NOMO-1 (cell line): ENCODE results near the gene DENND5A.
"Not testable (repeated sequence)": the region's sequence is repeated elsewhere in the genome, so short reads cannot be mapped to it uniquely, and the experiment has no call there.

Experiments
- DNase-seq, 2 experiments: peaks; one replicate each; lab custom pipeline; 2025; ENCODE audit not compliant: unreplicated experiment in 2 of 2; lab: John Stamatoyannopoulos, UW

Gene DENND5A

DNA sequence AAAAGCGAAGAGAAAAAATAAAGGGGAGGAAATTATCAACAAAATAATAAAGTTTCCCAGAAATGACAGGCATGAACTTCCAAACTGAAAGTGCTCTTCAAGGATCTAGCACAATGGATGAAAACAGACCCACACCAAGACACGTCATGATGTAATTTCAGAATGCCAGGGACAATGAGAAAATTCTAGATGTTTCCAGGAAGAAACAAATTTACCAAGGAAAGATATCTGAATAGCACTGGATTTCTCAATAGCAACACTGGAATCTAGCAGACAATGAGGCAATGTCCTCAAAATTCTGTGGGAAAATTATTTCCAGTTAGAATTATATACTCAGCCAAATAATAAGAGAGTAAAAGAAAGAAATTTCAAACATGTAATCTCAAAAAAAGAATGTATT lies 46.0 kb downstream of the DENND5A start:
- DNase-seq, result no peak

DNA sequence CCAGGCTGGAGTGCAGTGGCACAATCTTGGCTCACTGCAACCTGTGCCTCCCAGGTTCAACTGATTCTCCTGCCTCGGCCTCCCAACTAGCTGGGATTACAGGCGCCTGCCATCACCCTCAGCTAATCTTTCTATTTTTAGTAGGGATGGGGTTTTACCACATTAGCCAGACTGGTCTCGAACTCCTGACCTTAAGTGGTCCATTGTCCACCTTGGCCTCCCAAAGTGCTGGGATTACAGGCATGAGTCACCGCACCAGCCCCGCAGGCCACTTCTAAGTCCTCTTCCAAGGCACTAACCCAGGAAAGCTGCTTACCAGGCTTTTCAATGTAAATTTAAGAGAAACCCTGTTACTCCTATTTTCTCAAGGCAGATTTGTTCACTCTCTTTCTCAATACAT lies 50.4 kb downstream of the DENND5A start:
- no peak for DNase-seq

DNA sequence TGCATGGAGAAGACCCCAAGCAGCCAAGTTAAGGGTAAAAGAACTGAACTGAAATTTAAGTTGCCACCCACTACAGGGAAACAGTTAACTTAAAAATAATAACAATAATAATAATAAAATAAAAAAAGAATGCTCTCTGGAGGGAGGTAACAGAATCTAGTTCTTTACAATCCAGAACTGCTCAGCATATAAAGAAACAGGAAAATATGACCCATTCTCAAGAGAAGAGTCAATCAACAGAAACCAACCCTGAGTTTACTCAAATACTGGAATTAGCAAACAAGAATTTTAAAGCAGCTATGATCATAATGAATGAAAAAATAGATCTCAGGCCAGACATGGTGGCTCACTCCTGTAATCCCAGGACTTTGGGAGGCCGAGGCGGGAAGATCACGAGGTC lies 53.8 kb downstream of the DENND5A start:
- DNase-seq, result no peak

DNA sequence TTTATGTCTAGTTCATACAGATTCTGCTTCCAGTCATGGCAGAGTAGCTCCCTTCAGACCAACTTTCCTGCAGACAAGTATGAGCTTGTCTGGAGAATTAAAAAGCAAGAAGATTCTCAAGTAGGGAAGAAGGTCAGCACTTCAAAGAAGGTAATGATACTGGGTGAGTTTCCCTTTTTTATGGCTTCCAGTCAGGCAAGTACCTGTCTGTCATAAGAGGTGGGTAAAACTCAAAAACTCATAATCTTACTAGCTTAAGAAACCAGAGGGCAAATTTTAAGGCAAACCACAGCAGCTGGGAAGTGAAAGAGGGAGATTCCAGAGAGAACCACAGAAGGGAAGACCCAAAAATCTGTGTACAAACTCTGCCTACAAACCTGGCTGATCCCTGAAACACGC lies 54.2 kb downstream of the DENND5A start:
- no peak for DNase-seq

DNA sequence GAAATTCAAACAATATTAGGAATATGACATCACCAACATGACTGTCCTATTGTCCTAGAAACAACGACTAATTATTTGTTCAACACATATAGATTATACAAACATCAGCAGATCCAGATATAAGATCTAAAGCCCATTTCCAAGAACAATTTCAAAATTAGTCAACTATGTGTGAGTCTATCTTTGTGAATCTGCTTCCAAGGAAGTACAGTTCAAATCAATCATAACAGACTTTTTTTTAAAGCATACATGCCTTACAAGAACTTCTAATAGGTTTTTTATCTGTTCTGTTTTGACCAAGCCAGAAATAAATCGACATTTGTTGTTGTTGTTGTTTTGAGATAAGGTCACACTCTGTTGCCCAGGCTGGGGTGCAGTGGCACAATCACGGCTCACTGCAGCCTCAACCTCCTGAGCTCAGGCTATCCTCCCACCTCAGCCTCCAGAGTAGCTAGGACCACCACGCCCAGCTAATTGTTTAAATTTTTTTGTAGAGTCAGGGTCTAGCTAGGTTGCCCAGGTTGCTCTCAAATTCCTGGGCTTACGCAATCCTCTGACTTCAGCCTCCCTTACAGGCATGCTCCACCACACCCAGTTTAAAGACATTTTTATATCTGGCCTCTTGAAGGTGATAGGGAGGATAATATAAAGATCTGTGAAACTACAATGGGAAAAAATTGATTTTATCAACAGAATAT lies 54.8 kb downstream of the DENND5A start:
- DNase-seq, result no peak

DNA sequence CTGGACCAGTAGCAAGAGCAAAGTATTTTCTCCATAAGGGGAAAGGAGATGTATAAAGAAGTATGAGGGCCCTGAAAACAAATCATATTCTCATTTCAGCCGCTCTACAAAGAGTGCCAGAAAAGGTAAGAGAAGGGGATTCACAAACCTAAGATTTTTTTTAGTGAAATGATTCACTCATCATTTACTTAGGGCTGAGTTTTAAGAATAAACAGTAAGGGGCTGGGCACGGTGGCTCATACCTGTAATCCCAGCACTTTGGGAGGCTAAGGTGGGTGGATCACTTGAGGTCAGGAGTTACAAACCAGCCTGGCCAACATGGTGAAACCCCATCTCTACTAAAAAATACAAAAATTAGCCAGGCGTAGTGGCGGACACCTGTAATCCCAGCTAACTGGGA lies 55.5 kb downstream of the DENND5A start:
- not testable (repeated sequence) for DNase-seq

DNA sequence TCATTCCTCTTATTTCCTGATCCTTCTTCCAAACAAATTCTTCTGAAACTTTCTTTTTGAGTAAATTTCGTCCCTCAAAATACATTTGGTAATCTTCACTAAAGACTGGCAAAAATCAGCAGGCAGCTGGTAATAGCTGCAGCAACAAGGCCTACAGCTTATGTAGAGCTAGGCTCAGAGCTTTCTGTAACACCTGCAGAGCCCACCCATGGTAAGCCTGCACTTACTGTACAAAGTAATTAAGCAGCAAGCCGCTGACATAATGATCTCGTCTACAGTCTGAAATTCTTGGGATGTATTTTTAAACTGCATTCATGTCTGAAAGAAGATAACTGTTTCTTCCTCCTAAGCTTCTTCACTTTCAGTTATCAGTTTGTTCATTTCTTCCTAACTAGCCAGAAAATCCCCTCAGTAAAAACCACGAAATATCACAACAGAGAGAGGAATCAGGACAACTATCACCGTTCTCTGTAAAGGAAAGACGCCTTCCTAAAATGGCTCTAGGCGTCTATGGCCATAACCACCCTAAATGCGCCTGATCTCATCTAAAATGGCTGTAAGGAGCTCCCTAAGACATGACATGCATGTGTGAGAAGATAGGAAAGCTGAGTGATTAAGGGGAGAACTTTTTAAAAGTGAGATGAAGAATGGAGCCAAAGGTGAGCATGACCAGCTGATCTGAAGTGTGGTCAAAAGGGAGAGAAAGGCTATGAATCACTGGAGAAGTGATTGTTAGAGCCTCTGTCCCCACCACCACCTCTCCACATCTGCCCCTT lies 56.2 kb downstream of the DENND5A start:
- DNase-seq, result no peak

DNA sequence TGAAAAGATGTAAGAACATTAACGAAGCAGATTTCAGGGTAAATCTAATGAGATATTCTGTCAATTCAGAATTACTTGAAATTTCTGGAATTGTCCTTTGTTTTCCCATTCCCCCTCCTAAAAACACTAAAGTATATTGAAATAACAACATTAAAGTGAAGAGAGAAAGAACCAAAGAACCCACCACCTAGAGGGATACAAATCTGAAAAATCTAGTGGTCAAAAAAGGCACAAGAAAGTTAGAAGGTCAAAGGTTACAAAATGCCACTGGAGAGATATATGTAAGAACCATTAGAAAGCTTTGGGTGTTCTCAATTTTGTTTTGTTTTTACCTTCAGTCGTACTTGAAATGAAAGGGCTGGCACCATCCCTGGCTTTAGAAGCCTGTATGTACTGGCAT lies 57.9 kb downstream of the DENND5A start:
- DNase-seq, result no peak

DNA sequence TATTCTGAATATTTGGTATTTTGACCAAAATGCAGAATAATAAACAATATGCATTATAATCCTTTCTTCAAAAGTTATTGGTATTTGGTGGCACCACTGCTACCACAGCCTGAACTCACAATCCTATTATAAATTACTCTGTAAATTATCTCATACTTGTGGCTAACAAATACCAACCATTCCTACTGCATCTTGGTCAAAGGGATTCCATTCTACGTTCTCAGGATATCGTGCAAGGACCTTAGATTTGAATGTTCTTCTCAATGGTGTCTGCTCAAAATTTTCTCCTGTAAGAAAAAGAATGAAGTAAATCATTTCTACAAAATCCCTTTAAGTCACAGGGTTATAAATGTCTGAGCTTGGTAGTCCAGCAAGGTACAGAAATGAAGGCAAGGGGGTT lies 58.7 kb downstream of the DENND5A start:
- no peak for DNase-seq

DNA sequence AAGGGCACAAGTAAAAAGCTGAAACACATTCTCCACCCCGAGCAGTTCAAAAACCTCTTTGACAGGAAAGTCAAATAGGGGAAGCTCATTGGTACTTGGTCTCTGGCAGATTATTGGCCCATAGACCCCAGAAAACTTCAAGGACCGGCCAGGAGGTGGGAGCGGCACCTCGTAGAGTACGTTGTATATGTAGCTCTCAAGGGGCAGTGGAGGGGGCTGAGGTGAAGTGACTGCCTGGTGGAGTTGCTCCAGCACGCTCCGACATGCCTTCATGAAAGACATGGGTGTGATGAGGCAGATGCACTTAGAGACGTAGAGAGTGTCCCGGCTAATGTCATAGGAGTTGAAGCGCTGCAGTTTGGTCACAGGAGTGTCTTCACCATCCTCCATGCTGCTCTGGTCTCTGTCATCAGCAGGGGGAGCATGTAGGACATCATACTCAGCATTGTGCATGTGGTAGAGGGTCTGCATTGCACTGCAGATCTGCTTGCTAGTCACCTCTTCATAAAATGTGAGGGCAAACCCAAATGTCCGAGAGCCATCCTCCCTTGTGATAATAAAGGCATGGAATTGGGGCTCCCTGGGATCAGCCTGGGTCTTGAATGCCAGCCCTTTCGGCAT lies 61.3 kb downstream of the DENND5A start:
- DNase-seq, result no peak

DNA sequence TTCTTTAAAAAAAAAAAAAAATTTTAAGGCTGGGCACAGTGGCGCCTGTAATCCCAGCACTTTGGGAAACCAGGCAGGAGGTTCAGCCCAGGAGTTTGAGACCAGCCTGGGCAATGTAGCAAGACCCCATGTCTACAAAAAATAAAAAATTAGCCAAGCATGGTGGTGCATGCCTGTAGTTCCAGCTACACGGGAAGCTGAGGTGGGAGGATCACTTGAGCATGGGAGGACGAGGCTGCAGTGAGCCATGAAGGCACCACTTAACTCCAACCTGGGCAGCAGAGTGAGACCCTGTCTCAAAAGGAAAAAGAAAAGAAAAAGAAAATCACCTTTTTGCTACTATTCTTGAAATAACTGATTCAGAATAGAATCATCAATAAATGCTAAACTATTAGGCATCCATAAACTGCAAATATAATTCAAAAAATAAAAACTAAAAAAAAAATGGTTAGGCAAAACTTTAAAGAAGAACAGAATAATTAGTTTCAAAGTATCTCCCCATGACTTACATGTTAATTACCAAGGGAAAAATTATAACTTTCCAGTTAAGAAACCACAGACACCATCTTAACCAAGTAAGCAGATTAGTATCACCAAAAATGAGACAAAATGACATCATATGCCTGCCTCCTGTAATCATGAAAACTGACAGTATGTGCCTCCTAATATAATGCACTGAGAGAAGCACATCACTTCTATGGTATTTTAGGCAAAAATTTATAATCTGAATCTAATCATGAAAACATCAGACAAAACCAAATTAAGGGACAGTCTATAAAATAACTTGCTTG lies 63.6 kb downstream of the DENND5A start:
- no peak for DNase-seq

DNA sequence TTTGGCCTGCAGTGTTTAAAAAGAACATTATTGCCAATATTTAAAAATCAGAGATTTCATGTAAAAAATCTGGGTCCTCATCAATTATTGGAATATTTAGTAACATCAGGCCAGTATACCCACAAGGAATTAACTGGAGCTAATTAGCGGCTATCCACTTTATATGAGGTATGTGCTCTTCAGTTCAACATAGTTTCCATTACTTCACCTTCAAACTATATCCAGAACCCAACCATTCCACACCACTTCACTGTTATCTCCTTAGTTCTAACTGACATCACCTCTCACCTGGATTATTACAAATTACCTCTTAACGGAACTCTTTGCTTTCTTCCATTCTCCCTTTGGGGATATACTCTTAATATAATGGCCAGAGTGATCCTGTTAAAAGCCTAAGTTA lies 64.7 kb downstream of the DENND5A start:
- no peak for DNase-seq

DNA sequence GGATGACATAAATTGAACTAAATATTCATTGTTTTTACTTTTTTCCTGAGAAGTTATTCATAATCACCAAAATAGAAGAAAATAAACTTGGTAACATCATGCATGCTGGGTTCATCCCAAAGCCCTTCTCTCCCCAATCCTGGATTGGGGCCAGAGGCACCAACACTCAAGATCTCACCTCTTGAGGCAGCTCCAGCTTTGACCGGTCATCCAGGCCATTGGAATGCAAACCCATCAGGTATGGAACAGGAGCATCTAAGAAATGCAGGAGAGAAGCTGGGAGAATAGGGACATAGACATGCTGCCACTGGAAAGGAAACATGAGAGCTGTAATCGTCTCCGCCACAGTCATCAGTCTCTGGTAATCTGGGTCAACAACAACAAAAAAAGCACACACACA lies 71.8 kb downstream of the DENND5A start:
- DNase-seq, result no peak

DNA sequence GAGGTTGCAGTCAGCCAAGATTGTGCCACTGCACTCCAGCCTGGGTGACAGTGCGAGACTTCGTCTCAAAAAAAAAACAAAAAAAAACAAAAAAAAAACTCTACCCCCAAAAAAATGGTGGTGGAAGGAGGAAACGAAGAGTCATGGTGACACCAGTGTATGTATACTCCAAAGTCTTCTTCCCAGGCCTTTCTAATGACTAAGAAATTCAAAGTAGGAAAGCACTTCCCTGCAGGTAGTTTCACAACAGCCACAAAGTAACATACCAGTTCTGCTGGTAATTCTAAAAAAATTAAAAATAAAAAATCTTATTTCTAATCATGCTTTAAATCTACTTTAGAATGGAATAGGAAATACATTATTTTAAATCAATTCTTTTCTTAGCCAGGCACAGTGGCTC lies 72.6 kb downstream of the DENND5A start:
- no peak for DNase-seq

DNA sequence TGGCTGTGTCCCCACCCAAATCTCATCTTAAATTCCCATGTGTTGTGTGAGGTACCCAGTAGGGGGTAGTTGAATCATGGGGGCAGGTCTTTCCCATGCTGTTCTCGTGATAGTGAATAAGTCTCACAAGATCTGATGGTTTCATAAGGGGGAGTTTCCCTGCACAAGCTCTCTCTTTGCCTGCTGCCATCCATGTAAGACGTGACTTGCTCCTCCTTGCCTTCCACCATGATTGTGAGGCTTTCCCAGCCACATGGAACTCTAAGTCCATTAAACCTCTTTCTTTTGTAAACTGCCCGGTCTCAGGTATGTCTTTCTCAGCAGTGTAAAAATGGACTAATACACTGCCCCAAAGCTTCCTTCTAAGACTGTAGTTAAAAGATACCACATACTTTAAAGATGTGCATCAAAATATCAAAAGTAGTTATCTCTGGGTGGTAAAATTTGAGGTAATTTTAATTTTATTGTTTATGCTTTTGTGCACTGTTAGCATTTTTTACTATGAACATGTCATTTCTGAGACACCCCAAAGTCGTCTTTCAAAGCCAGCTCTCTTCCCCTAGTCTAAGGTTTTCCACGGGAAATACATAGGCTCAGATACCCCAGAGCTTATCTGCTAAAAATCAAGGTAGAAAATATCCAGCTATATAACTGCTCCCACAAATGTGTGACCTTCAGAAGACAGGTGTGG lies 74.7 kb downstream of the DENND5A start:
- DNase-seq, result not testable (repeated sequence)

DNA sequence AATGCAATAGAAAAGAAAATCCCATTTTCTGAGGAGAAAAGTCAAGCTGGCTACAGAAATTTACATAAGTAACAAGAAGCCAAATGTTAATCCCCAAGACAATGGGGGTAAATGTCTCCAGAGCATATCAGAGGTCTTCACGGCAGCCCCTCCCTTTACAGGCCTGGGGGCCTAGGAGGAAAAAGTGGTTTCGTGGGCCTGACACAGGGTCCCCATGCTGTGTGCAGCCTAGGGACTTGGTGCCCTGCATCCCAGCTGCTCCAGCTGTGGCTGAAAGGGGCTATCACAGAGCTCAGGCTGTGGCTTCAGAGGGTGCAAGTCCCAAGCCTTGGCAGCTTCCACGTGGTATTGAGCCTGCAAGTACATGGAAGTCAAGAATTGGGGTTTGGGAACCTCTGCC lies 76.3 kb downstream of the DENND5A start:
- DNase-seq, result not testable (repeated sequence)

DNA sequence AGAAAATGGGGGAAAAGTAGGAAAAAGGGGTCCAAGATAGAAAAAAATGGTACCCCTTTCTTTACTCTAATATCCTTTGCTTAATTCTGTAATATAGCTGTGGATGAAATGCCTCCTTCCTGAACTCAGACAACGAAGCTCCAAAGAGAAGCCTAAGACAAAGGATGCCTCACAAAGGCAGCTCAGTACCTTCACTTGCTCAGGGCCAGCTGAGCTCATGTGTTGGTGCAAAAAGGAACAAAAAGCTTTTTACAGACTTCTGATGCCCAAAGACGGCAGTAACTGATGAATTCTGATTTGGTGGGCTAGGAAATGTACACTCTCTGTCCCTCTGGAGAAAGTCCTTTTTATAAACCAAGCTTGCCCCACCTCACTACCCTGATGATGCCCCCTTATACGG lies 77.5 kb downstream of the DENND5A start:
- DNase-seq, result no peak

DNA sequence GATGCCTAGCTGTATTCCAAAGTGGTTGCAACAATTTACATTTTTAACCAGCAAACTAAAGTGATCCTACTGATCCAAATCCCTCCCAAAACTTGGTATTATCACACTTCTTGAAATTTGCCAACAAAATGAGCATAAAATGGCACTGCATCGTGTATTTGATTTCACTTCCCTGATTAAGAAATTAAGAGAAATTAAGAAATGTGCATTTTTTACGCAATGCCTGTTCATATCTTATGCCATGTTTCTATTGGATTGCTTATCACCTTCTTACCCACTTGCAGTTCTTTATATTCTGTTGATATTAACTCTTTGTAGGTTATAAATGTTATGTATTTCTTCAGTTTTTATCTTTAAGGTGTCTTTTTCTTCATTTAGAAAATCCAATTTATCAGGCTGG lies 80.6 kb downstream of the DENND5A start:
- DNase-seq, result no peak

DNA sequence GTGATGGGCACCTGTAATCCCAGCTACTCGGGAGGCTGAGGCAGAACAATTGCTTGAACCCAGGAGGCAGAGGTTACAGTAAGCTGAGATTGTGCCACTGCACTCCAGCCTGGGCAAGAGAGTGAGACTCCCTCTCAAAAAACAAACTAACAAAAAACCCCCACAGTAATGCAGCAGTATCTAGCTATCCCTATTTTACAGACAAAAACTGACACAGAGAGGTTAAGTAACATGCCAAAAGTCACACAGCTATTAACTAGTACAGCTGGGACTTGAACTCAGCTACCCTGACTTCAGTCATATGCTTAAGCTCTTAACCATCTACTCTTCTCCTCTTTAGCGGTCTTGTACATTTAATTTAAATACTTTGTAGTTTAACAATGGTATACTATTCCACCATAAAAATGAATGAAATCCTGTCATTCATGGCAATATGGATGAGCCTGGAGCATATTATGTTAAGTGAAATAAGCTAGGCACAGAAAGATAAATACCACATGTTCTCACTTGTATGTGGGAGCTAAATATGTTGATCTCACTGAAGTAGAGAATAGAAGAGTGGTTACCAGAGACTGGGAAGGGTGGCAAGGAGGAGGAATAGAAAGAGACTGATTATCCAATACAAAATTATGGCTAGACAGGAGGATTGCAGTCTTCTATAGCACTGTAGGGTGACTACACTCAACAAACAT lies 82.8 kb downstream of the DENND5A start:
- no peak for DNase-seq

DNA sequence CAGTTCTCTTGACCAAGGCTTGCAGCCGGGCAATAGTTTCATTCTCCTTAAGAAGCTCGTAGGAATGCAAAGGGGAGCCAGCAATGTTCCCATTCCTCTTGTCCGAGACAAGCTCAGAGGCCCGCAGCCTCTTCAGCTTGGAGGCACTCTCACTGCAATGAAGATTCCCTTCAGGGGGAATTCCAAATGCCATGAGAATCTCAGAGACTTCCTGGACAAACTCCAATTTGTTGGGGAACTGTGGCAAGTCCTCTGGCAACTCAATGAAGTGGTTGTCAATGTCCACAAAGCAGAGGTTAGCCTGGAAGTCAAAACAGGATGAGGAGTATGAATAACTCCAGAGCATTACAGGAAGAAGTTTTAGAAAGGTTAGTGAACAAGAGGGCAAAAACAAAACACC lies 84.4 kb downstream of the DENND5A start:
- no peak for DNase-seq
